ENCODE data around the gene EPHB2. TPM values are rescaled to one million over a fixed set of nuclear protein-coding genes. Genes with fewer than 3 reads are reported as not detected.

Gene EPHB2
- total RNA-seq, 3 donors from 2014 or later, result 22.7 to 76.7 (median 70.8) TPM

DNA sequence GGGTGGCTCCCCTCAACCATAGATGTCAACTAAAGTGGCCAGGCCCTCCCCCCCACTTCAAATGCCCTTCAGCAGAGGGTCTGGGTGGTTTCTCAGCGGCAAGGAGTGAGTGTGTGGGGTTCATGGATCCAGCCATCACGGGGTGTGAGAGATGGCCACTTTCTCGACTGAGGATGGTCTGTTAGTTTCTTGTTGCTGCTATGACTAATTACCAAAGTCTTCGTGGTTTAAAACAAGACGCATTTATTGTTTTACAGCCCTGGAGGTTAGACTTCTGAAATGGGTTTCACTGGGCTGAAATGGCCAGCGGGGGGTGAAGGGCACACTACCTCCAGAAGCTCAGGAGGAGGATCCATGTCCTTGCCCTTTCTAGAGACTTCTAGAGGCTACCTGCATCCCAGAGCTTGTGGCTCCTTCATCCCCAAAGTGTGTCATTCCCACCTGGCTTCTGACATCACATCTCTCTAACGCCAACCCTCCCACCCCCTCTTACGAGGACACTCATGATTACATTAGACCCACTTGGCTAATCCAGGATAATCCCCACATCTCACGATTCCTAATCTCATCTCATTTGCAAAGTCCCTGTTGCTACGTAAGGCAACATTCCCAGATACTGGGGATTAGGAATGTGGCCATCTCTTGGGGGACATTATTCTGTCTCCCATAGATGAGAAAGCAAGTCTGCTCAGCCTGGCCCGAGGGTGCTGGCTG, 53.0 kb downstream of the EPHB2 start:
- DNase-seq, result no peak

GRCh38 chr1:22767852-22768251, 57.2 kb downstream of the EPHB2 start:
- no peaks in the 10 kb centered on the region for H3K4me1 ChIP-seq (ENCODE audit: low read depth)
- H3K4me3 ChIP-seq, result no peak overlapping the region
- H3K9me3 ChIP-seq, result no peaks in the 10 kb centered on the region
- intact Hi-C loops (cut with DNase I, micrococcal nuclease), result no loop called here
- ATAC-seq, result no peak
- H3K36me3 ChIP-seq (ENCODE audit: low read depth), result no peaks in the 10 kb centered on the region
- TF ChIP-seq CTCF (IDR thresholded peaks at IDR 0.05), result no peak
- no peak for DNase-seq

More for the DNA sequence above, 53.0 kb downstream of the EPHB2 start:
- TF ChIP-seq CTCF (IDR thresholded peaks at IDR 0.05), result no peak
- ATAC-seq, result peak; percentile 31
- Histone ChIP-seq H3K9me3 (no peaks in the 10 kb centered on the region), H3K4me3 (no peak overlapping the region), H3K4me1 (ENCODE audit: low read depth) (no peaks in the 10 kb centered on the region), H3K36me3 (ENCODE audit: low read depth) (no peaks in the 10 kb centered on the region)
- intact Hi-C loops (cut with DNase I, micrococcal nuclease), result no loop called here

DNA sequence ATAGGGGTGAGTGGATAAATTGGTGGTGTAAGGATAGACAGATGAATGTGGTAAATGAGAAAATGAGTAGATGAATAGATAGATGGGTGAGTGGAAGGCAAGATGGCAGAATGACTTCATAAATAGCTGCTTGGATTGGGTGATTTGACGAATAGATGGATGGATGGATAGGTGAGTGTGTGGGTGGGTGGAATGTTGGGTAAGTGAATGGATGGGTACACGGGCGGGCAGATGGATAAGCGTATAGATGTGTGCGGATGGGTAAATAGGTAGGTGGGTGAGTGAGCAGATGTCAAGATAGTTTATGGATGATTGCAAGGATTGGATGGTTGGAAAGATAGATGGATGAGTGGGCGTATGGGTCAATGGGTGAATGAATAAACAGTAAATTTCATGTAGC, 59.3 kb downstream of the EPHB2 start:
- Histone ChIP-seq H3K4me3 (no peak overlapping the region), H3K36me3 (ENCODE audit: low read depth) (no peaks in the 10 kb centered on the region), H3K9me3 (no peaks in the 10 kb centered on the region), H3K4me1 (ENCODE audit: low read depth) (peaks cover 6% of the 10 kb centered on the region)
- intact Hi-C loops (cut with DNase I, micrococcal nuclease), result no loop called here
- no peak for ATAC-seq
- TF ChIP-seq CTCF (IDR thresholded peaks at IDR 0.05), result no peak
- no peak for DNase-seq

DNA sequence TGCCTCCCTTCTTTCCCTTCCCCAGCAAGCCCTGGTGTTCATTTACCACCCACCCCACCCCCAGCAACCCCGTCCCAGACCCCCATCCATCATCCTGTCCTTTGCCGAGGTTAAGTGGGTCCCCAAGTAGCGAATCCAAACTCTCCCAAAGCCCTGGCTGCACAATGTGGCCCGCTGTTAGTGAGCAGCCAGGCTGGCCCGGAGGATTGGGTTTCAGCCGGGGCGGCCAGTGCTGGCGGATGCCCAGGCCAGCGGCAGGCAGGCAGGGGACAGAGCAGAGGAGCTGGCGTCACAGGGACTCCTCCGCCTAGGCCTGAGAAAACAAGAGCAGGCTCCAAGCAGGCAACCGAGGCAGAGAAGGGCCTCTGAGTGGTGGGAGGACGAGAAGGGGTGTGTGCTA, 61.4 kb downstream of the EPHB2 start:
- Histone ChIP-seq H3K4me1 (ENCODE audit: low read depth) (peaks cover 6% of the 10 kb centered on the region), H3K36me3 (ENCODE audit: low read depth) (no peaks in the 10 kb centered on the region), H3K9me3 (no peaks in the 10 kb centered on the region), H3K4me3 (no peak overlapping the region)
- ATAC-seq (no peak), DNase-seq (no peak)
- TF ChIP-seq CTCF (IDR thresholded peaks at IDR 0.05), result no peak
- intact Hi-C loops (cut with DNase I, micrococcal nuclease), result no loop called here

GRCh38 chr1:22773981-22774832, 63.6 kb downstream of the EPHB2 start:
- intact Hi-C loops (cut with DNase I, micrococcal nuclease), result no loop called here
- no peaks in the 10 kb centered on the region for H3K36me3 ChIP-seq (ENCODE audit: low read depth)
- H3K9me3 ChIP-seq, result no peaks in the 10 kb centered on the region
- peak; percentile 39 to 69 (median 44) for DNase-seq
- peak; percentile 59 for ATAC-seq
- no peak overlapping the region for H3K4me3 ChIP-seq
- TF ChIP-seq CTCF (IDR thresholded peaks at IDR 0.05), result no peak
- H3K4me1 ChIP-seq (ENCODE audit: low read depth), result peaks cover 6% of the 10 kb centered on the region
